HG03139 (cell line): ENCODE measurements around the gene ATP1A4.
"Not testable (repeated sequence)": the region's sequence is repeated elsewhere in the genome, so short reads cannot be mapped to it uniquely, and the experiment has no call there.

Experiments used
- ATAC-seq: cut with Tn5 transposase; IDR thresholded peaks from one replicate; pipeline ENCODE4 v1.9.1; 2021; ENCODE audit not compliant: unreplicated experiment

ATP1A4 gene

GRCh38 chr1:160151303-160151702 lies at the start of gene ATP1A4:
Gene ATP1A4, plus strand, starts transcription at chr1:160151603. Its CDS starts 438 bp downstream, at chr1:160152041.
- no peak for ATAC-seq

- no peak for ATAC-seq
Measured at GRCh38 chr1:160101717-160102522, 49.5 kb upstream of the ATP1A4 start.

- no peak for ATAC-seq
Measured at GRCh38 chr1:160103658-160104408, 47.6 kb upstream of the ATP1A4 start.

- no peak for ATAC-seq
Measured at GRCh38 chr1:160104486-160104885, 46.9 kb upstream of the ATP1A4 start.

- no peak for ATAC-seq
Measured at GRCh38 chr1:160105155-160105554, 46.2 kb upstream of the ATP1A4 start.

- ATAC-seq = no peak
Measured at GRCh38 chr1:160107512-160107911, 43.9 kb upstream of the ATP1A4 start.

- no peak for ATAC-seq
Measured at GRCh38 chr1:160108888-160109662, 42.3 kb upstream of the ATP1A4 start.

- no peak for ATAC-seq
Measured at GRCh38 chr1:160109686-160110085, 41.7 kb upstream of the ATP1A4 start.

GRCh38 chr1:160111462-160111861 lies 39.9 kb upstream of the ATP1A4 start:
- not testable (repeated sequence) for ATAC-seq

- no peak for ATAC-seq
Measured at GRCh38 chr1:160112357-160112756, 39.0 kb upstream of the ATP1A4 start.

- no peak for ATAC-seq
Measured at GRCh38 chr1:160113407-160113806, 38.0 kb upstream of the ATP1A4 start.

GRCh38 chr1:160114085-160114484 lies 37.3 kb upstream of the ATP1A4 start:
- ATAC-seq = no peak

GRCh38 chr1:160115545-160116282 lies 35.7 kb upstream of the ATP1A4 start, which contains the start of gene ATP1A2:
Gene ATP1A2, plus strand, starts transcription at chr1:160115759. Its CDS starts 103 bp downstream, at chr1:160115862.
- ATAC-seq = no peak

- ATAC-seq = no peak
Measured at GRCh38 chr1:160116283-160117147, 34.9 kb upstream of the ATP1A4 start.

- ATAC-seq = no peak
Measured at GRCh38 chr1:160117300-160117699, 34.1 kb upstream of the ATP1A4 start.

GRCh38 chr1:160117709-160118183 lies 33.7 kb upstream of the ATP1A4 start:
- ATAC-seq = no peak

- ATAC-seq = no peak
Measured at GRCh38 chr1:160118928-160119327, 32.5 kb upstream of the ATP1A4 start.

GRCh38 chr1:160120797-160121196 lies 30.6 kb upstream of the ATP1A4 start:
- ATAC-seq = no peak

GRCh38 chr1:160121388-160121787 lies 30.0 kb upstream of the ATP1A4 start:
- no peak for ATAC-seq
